Heart left ventricle (tissue), 13 donors: ENCODE results near the gene STEAP1.
"Not testable (repeated sequence)": the region's sequence is repeated elsewhere in the genome, so short reads cannot be mapped to it uniquely, and the experiment has no call there.

Experiments
- POLR2A ChIP-seq, 2 donors: fragments of 450-650 bp; IDR thresholded peaks; one replicate each; pipeline ENCODE4 v1.6.1; 2017; ENCODE audit warnings: antibody characterized with exemption in 2 of 2, mild to moderate bottlenecking in 2 of 2, moderate library complexity in 2 of 2
- TF ChIP-seq, protein P1 (sequence below), 12 donors: fragments of 200-600 bp; sonication (generic) in 4 of 12; IDR thresholded peaks; one replicate each; pipeline versions ENCODE4 v1.5.0 to v1.8.0; 2018 to 2022; ENCODE audit warnings: antibody characterized with exemption in 12 of 12, mild to moderate bottlenecking in 5 of 12
- donor health status: ischemic (EF 13 %, LVEDD 7.1; RV severe dilation, severe dysfunction).
- donor health status: DM: no; HTN: yes; CAD: no.
- donor health status: DM: no; HTN: no; CAD: no.
- donor health status: ischemic (EF 25% LVEDD 6.9; RV normal size, moderate dysfunction).
- donor health status: ischemic (EF 25% LVEDD 5.7; RV mildly dilated, moderate dysfunction).
- donor health status: ischemic (EF 35%, LVEDD 5.7; RV mildly dilated, moderate dysfunction).
- donor health status: nonischemic (EF 11% LVEDD 7.7; RV severe dilation, severe dysfunction).
- donor health status: DM: yes; HTN: yes; CAD: no.
- donor health status: PGD.
- donor health status: ischemic (EF 29% LVEDD 5.4; RV normal size, mild dysfunction).
- donor health status: nonischemic (EF 23%, LVEDD 6.1; RV moderate dilation, normal function).

DNA sequence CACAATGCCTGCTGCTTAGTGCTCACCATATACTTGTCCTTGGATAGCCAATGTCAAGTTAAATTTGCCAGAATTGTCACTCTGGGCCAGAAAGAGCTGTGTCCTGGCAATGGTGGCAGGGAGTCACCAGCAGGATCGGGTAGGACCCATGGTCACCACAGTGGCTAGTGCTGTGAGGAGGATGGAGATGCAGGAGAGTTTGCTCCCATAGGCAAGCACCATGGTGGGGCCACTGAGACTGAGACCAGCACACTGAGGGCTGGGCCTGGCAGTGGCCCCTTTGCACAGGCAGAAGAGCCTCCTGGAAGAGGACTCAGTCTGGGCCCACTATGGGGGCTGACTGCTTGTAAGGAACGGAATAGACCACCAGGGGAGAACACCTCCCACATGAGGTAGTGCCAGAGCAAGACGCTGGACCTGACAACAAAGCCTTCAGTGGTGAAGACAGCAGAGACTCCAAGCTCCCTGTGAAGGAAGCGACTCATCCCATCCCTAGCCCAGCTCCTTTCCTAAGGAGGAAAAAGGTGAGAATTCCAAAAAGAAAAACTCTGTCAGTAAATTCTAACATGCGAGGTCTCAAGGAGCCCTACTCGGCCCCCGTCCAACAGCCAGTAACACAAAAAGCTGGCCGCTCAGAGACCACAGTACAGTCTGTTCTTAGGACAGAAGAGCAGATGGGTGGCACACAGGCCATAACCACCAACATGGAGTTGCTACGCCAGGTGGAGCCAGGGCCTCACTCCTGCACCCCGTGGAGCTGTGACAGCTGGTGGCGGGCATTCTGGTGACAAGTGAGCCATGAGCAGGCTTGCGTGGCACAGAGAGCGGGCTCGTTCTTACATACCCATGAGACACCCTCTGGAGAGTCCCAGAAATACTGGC is 6.9 kb upstream of the STEAP1 start:
- TF ChIP-seq, protein P1, sequence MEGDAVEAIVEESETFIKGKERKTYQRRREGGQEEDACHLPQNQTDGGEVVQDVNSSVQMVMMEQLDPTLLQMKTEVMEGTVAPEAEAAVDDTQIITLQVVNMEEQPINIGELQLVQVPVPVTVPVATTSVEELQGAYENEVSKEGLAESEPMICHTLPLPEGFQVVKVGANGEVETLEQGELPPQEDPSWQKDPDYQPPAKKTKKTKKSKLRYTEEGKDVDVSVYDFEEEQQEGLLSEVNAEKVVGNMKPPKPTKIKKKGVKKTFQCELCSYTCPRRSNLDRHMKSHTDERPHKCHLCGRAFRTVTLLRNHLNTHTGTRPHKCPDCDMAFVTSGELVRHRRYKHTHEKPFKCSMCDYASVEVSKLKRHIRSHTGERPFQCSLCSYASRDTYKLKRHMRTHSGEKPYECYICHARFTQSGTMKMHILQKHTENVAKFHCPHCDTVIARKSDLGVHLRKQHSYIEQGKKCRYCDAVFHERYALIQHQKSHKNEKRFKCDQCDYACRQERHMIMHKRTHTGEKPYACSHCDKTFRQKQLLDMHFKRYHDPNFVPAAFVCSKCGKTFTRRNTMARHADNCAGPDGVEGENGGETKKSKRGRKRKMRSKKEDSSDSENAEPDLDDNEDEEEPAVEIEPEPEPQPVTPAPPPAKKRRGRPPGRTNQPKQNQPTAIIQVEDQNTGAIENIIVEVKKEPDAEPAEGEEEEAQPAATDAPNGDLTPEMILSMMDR (IDR thresholded peaks at IDR 0.05): not testable (repeated sequence)
- TF ChIP-seq POLR2A (IDR thresholded peaks at IDR 0.05): not testable (repeated sequence)
